Vagina (tissue), 2 donors: ENCODE data around the gene MT3. TPM values are rescaled to one million over a fixed set of nuclear protein-coding genes. Genes with fewer than 3 reads are reported as not detected.
A peak's percentile ranks its signal among the peaks of the same experiment; 100 is the strongest.

Experiments used
- DNase-seq, 2 donors: peaks; one replicate each; pipeline ENCODE4 v3.0.0-alpha.2; 2017; ENCODE audit errors: extremely low spot score in 2 of 2
- H3K27ac ChIP-seq: fragments of 200-600 bp; sonication (generic); one replicate; pipeline ENCODE4 v1.5.1; 2019
- H3K27me3 ChIP-seq: fragments of 200-600 bp; sonication (generic); one replicate; pipeline ENCODE4 v1.5.1; 2019
- H3K36me3 ChIP-seq, 2 donors: fragments of 200-600 bp; sonication (generic); one replicate each; pipeline ENCODE4 v1.5.1; 2017 to 2019
- H3K4me1 ChIP-seq: fragments of 200-600 bp; sonication (generic); one replicate; pipeline ENCODE4 v1.5.1; 2019
- H3K4me3 ChIP-seq, 2 donors: fragments of 200-600 bp; sonication (generic); 1 replicate in 1 of 2; 2 replicates in 1 of 2; pipeline ENCODE4 v1.5.1; 2016 to 2019
- H3K9me3 ChIP-seq: fragments of 200-600 bp; sonication (generic); one replicate; pipeline ENCODE4 v1.5.1; 2019
- POLR2A ChIP-seq, 2 donors: fragments of 450-650 bp; IDR thresholded peaks; one replicate each; pipeline ENCODE4 v1.6.1; 2017; ENCODE audit warnings: antibody characterized with exemption in 2 of 2, mild to moderate bottlenecking in 2 of 2, moderate library complexity in 2 of 2
- POLR2AphosphoS5 ChIP-seq, 2 donors: sonication (generic); formaldehyde crosslinking; IDR thresholded peaks; one replicate each; pipeline ENCODE4 v1.9.0; 2017; ENCODE audit warnings: antibody characterized with exemption in 2 of 2, mild to moderate bottlenecking in 2 of 2, low read depth in 1 of 2; ENCODE audit not compliant: insufficient read depth in 1 of 2
- intact Hi-C: fragments of 100-400 bp; cut with DNase I; formaldehyde crosslinking; loops from one replicate; pipeline ENCODE4 v1.15.1; 2023
- total RNA-seq: library from RNA; depleted of rRNA; stranded (reverse); fragments of >200 nt; gene quantifications from one replicate; pipeline ENCODE4 v1.2.3, GENCODE V29; 2016
- TF ChIP-seq, protein P1 (sequence below), 3 experiments: fragments of 450-650 bp in 2 of 3; fragments of 200-600 bp in 1 of 3; sonication (generic) in 1 of 3; IDR thresholded peaks; one replicate each; pipeline ENCODE4 v1.5.1; 2017 to 2019; ENCODE audit warnings: antibody characterized with exemption in 3 of 3, mild to moderate bottlenecking in 2 of 3, moderate library complexity in 2 of 3

MT3 gene
- total RNA-seq, 1 donor from 2014 or later = 12.8 TPM

DNA sequence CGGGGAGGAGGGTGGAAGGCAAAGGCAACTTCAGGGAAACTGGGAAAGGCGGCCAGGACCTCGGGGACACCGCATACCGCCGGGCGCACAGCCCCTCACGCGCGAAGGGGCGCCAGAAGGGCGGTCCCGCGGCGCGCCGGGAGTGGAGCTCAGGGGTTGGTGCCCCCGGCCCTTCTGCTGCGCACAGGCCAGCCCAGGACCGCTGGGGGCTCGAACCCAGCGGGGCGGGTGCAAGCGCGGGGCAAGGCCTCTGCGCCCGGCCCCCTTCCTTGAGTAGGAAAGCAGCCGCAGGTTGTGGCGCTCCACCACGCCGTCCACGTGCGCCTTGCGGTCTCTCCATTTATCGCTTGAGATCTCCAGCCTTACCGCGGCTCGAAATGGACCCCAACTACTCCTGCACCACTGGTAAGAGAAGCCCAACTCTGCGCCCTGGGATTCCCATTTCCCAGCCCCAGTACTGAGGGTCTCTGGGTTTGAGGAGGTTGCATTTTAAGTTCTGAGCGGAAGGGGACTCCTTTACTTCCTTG, 46.2 kb downstream of the MT3 start:
- H3K27ac ChIP-seq = no peak overlapping the region
- DNase-seq = no peak
- intact Hi-C loops = no loop called here
- TF ChIP-seq POLR2A (IDR thresholded peaks at IDR 0.05) (no peak), POLR2AphosphoS5 (IDR thresholded peaks at IDR 0.05; ENCODE audit: insufficient read depth in 1 of 2, low read depth in 1 of 2) (no peak)
- TF ChIP-seq, protein P1, sequence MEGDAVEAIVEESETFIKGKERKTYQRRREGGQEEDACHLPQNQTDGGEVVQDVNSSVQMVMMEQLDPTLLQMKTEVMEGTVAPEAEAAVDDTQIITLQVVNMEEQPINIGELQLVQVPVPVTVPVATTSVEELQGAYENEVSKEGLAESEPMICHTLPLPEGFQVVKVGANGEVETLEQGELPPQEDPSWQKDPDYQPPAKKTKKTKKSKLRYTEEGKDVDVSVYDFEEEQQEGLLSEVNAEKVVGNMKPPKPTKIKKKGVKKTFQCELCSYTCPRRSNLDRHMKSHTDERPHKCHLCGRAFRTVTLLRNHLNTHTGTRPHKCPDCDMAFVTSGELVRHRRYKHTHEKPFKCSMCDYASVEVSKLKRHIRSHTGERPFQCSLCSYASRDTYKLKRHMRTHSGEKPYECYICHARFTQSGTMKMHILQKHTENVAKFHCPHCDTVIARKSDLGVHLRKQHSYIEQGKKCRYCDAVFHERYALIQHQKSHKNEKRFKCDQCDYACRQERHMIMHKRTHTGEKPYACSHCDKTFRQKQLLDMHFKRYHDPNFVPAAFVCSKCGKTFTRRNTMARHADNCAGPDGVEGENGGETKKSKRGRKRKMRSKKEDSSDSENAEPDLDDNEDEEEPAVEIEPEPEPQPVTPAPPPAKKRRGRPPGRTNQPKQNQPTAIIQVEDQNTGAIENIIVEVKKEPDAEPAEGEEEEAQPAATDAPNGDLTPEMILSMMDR (IDR thresholded peaks at IDR 0.05) = no peak
- H3K9me3 ChIP-seq = no peaks in the 10 kb centered on the region
- no peak overlapping the region for H3K4me3 ChIP-seq
- no peaks in the 10 kb centered on the region for H3K36me3 ChIP-seq
- H3K27me3 ChIP-seq = no peaks in the 10 kb centered on the region
- peaks cover 32% of the 10 kb centered on the region for H3K4me1 ChIP-seq

DNA sequence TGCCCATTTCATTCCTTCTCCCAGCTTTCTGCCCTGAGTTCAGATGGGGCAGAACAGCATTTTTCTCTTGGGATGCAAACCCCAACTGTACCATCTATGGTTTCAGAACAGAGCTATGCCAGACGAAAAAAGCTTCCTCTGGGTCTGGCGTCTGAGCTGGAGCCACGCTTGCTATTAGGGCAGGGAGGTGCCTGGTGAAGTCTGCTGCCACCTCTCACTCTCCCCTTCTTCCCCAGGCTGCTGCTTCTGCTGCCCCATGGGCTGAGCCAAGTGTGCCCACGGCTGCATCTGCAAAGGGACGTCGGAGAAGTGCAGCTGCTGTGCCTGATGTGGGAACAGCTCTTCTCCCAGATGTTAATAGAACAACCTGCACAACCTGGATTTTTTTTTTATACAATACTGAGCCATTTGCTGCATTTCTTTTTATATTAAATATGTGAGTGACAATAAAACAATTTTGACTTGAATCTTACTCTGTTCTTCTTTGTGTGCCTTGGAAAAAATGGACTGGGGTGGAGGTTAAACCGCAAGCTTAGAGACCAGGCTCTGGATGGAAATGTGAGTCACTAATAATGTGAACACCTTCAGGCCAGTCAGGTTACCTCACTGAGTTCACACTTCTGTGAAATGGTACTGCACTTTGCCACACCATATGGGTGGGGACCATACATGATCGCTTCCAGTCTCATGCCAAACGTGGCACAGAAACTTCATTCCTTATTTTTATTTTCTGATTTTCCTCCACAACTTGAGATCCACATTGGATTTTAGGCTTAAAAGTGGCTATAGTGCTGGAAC, 47.5 kb downstream of the MT3 start:
- H3K27me3 ChIP-seq = no peaks in the 10 kb centered on the region

DNA sequence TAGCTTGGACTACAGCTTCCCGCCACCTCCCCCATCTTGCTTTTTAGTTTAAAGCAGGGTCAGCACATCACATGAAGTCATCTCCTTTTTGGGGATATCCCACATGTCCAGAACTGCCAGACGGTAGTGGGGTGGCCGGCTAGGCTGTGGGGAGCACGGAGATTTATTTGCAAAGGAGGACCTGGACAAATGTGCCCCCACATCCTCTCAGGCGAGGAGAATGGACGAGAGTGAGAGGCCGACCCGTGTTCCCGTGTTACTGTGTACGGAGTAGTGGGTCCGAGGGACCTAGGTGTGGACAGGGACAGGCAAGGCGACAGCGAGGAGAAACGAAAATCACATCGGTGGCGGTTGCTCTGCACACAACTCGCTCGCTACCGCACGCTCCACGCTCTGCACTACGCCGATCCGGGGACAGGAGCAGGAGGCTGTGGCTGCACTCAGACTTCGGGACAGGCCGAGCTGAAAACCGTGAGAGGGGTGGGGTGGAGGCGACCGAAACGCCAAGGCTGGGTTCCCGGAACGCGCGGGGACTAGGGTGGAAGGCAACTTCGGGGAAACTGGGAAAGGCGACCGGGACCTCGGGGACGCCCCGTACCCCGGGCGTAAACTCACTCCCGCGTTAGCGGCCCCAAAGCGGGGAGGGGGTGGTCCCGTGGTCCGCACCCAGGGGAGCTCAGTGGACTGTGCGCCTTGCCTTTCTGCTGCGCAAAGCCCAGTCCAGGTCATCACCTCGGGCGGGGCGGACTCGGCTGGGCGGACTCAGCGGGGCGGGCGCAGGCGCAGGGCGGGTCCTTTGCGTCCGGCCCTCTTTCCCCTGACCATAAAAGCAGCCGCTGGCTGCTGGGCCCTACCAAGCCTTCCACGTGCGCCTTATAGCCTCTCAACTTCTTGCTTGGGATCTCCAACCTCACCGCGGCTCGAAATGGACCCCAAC, 48.8 kb downstream of the MT3 start, which contains the start of gene MT1A:
Gene MT1A, plus strand, starts transcription at position 853 of the 937 bp plus-strand sequence. Its CDS starts 73 bp downstream, at position 926.
- Histone ChIP-seq H3K27ac (peak within 1 kb of the TSS; percentile 70), H3K4me1 (peaks cover 26% of the 10 kb centered on the region), H3K4me3 (peak within 1 kb of the TSS; percentile 45 to 50), H3K36me3 (no peaks in the 10 kb centered on the region), H3K27me3 (no peaks in the 10 kb centered on the region), H3K9me3 (no peaks in the 10 kb centered on the region)
- no peak for DNase-seq
- TF ChIP-seq POLR2A (IDR thresholded peaks at IDR 0.05) (peak in 1 of 2 donors; percentile 43), POLR2AphosphoS5 (IDR thresholded peaks at IDR 0.05; ENCODE audit: insufficient read depth in 1 of 2, low read depth in 1 of 2) (peak in 1 of 2 donors; percentile 89)
- TF ChIP-seq, protein P1 (IDR thresholded peaks at IDR 0.05) = no peak
- intact Hi-C loops = no loop called here

More for the DNA sequence above, 47.5 kb downstream of the MT3 start:
- intact Hi-C loops = no loop called here
- no peak for DNase-seq
- TF ChIP-seq, protein P1 (IDR thresholded peaks at IDR 0.05) = no peak
- TF ChIP-seq POLR2A (IDR thresholded peaks at IDR 0.05) (no peak), POLR2AphosphoS5 (IDR thresholded peaks at IDR 0.05; ENCODE audit: insufficient read depth in 1 of 2, low read depth in 1 of 2) (no peak)
- Histone ChIP-seq H3K27ac (no peak overlapping the region), H3K4me1 (peaks cover 32% of the 10 kb centered on the region), H3K9me3 (no peaks in the 10 kb centered on the region), H3K4me3 (no peak overlapping the region), H3K36me3 (no peaks in the 10 kb centered on the region)

DNA sequence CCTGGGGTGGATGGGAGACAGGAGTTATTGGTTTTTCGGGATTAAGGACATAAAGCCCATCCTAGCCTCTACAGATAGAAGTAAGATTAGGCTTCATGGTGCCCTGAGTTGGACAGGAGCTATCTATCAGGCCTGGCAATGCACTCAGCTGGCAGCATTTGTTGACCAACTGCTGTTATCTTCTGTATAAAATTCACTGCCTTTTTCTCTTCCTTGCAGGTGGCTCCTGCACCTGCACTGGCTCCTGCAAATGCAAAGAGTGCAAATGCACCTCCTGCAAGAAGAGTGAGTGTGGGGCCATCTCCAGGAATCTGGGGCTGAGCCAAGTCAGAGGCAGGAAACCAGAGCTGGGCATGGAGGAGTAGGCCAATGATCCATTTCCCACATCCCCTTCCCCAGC, 49.7 kb downstream of the MT3 start:
- no peak overlapping the region for H3K4me3 ChIP-seq
- TF ChIP-seq POLR2AphosphoS5 (IDR thresholded peaks at IDR 0.05; ENCODE audit: insufficient read depth in 1 of 2, low read depth in 1 of 2) (no peak), POLR2A (IDR thresholded peaks at IDR 0.05) (no peak)
- intact Hi-C loops = no loop called here
- no peaks in the 10 kb centered on the region for H3K36me3 ChIP-seq
- no peak for DNase-seq
- peaks cover 30% of the 10 kb centered on the region for H3K4me1 ChIP-seq
- H3K27ac ChIP-seq = no peak overlapping the region
- H3K27me3 ChIP-seq = no peaks in the 10 kb centered on the region
- H3K9me3 ChIP-seq = no peaks in the 10 kb centered on the region

DNA sequence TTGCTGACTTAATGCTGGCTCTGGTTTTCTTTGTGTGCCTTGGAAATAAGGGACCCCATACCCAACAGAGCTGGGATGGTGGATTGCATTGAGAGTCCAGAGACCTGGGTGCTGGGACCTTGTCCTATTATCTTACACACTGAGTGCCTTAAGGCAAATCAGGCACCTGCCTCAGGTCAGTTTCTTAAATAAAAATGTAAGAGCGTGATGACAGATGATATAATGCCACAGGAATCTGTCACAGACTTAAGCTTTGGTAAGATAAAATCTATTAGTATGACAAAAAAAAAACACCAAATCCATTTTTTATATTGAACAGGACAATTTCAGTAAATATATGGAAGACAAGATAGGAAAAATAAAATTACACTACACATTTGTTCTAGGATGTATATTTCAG, 50.7 kb downstream of the MT3 start:
- Histone ChIP-seq H3K9me3 (no peaks in the 10 kb centered on the region), H3K27me3 (no peaks in the 10 kb centered on the region)
- TF ChIP-seq POLR2A (IDR thresholded peaks at IDR 0.05) (no peak), POLR2AphosphoS5 (IDR thresholded peaks at IDR 0.05; ENCODE audit: insufficient read depth in 1 of 2, low read depth in 1 of 2) (no peak)
- TF ChIP-seq, protein P1 (IDR thresholded peaks at IDR 0.05) = no peak

More for the DNA sequence above, 50.7 kb downstream of the MT3 start:
- peaks cover 28% of the 10 kb centered on the region for H3K4me1 ChIP-seq
- H3K27ac ChIP-seq = no peak overlapping the region
- DNase-seq = no peak
- H3K4me3 ChIP-seq = no peak overlapping the region
- intact Hi-C loops = no loop called here
- H3K36me3 ChIP-seq = no peaks in the 10 kb centered on the region
